IPS-NIHi7 (cell line): ENCODE measurements around the gene SLC49A4.

ENCODE experiments used
- DNase-seq: peaks from one replicate; pipeline ENCODE4 v3.0.0; 2012; ENCODE audit warnings: mixed read lengths; ENCODE audit errors: extremely low spot score

The SLC49A4 gene

DNA sequence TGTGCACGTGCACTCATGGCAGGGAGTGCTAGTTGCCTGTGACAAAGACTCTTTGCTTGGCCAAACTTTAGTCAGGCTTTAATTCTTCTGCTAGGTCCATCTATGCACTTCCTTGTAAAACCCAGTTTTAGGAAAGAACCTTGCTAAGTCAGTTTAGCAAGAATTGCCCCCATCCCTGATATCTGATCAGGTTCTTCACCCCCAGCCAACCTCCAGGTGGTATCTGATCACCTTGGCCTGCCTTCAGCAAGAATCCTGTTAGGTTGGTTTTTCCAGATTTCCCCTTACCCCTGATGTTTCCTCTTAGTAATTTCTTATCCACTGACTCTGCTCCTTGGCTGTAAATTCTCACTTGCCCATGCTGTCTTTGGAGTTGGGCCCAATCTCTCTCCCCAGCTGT is 9.6 kb upstream of the SLC49A4 start:
- no peak for DNase-seq

DNA sequence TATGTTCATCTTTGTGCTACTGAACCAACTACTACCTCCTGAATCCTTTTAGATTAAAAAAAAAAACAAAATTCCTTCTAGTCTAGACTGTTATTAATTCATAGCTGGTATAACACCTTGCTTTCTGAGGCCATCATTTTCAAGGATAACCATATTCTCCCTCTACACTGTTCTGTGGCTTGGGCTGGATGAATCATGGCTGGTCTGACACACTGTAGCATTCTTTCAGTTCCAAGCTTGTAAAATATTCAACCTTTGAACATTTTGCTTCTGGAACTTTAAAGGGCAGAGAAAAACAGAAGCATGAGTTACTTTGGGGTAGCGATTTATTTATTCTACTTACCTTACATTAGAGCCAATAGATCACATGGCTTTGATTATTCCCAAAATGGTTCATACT is 8.8 kb upstream of the SLC49A4 start:
- DNase-seq = no peak

DNA sequence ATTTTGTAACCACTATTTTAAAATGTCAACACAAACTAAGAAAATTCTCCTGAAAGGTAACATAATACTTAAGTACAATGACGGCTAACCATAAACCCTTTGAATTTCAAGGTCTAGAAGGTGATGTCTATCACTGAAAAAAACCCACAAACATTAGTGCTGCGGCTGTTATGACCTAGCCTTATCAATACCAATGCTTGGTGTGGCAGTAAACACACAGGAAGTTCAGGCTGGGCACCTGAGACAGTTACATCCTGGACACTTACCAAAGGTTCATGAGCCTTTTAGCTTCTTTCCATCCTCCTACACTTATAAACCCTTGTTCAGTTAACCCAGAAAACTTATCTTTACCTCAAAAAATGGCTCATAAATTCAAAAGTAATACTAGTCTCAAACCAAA is 7.0 kb upstream of the SLC49A4 start:
- no peak for DNase-seq

DNA sequence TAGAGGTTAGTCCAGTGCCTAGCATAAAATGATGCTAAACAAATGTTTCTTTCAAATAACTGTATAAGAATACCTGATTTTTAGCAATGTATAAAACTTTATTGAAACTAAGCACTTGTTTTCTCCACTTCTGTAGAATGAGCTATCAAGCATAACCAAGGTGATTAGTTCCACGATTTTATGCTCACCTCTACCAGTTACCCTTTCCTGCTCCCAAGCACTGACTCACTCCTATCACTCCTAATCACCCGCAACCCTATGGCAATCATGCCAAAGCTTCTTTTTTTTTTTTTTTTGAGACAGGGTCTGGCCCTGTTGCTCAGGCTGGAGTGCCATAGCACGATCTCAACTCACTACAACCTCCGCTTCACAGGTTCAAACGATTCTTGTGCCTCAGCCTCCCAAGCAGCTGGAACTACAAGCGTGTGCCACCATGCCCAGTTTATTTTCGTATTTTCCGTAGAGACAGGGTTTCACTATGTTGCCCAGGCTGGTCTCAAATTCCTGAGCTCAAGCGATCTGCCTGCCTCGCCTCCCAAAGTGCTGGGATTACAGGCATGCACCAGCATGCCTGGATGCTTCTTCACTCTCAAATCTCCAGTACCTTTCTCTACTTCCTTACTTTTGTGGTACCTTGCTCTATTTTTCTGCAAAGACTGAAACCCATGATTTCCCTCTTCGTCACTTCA is 5.1 kb upstream of the SLC49A4 start:
- no peak for DNase-seq

DNA sequence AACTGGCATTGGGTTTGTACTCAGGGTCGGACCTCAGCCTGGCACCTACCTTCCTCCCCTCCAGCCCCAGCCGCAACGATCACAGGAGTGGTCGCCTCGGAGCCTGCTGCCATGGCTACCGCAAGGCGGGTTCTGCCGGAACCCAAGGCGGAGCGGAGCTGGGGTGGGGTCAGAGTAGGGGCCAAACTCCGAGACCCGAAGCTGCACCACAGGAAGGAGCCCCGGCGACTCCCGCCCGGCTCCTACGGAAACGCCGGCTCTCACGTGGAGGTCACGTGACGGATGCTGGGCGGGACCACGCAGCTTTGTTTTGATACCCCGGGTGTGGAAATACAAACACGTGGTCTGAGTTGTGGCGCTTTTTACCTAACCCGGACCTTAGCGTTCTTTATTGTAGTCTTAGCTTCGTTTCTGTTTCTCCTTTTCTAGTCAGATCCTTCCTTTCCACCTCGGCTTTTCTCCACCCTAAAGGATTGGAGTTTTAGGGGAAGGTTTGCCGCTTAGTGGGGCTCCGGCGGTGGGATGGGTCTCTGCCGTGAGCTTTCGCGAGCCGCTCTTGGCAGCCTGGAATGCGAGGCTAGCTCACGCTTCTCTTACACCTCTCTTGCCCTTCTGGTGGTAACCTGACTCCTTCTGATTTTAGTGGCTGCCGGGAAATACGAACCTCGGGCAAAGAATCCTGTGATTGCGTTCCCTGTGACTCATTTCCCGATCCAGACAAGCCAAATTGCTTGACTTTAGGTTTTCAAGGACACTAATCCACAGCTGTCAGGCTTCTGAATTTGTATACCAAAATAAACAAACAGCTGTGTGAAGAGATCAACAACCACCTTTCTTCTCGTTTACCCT is 1.1 kb upstream of the SLC49A4 start, which contains the start of gene HSPBAP1:
TSS of gene HSPBAP1 (minus strand) at position 264 of the 849 bp plus-strand sequence. CDS start at position 113, 151 bp downstream.
- peak; percentile 90 for DNase-seq

DNA sequence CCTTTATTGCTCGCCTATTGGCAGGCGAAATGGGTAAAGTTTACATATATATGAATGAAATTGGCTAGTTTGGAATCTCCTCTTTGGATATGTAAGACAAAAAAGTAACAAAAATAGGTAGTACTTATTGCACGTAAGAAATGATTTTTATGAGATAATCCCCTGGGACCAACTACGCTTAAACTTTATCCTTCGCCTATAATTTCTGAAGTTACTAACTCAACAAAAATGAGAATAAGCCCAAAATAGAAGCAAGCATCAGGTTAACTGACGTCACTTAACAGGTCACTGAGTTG is 438 bp upstream of the SLC49A4 start:
- no peak for DNase-seq

DNA sequence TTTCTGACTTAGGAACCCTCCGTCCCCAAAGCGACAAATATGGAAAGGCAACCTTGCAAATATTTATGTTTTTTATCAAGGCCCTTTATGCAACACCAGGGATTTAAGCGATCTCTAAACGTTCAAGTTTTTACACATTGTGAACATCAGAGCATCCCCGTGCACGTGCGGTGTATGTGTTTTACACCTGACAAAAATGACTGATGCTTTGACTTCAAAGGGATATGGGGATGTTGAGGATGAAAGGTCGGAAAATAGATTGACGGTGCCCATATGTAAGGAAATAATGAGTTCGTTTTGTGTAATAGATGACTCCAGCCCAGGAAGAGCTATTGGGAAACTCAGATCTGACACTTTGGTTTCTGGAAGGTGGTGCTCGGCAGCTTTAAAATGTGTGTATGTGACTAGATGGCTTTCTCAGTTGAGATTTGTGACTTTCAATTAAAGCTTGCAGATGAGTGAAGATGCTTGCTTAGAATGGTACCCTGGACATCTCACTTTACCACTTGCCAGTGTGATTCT is 866 bp downstream of the SLC49A4 start:
- no peak for DNase-seq

DNA sequence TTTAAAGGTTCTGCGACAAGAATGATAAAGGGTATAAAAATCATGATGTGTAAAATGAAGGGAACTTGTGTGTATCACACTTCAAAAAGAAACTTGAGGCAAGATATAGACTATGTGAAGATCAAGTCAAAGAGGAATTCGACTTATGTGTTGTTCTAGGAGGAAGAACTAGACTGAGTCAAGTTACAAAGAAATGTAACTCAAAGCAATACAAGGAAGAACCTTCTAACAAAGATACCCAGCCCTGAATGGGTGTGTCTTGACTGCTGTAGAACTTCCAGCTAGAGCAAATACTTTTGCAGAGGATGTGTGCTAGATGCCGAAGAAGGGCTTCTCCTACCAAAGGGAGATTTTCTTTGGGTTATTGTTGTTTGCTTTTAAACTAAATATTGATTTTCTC is 2.4 kb downstream of the SLC49A4 start:
- no peak for DNase-seq

DNA sequence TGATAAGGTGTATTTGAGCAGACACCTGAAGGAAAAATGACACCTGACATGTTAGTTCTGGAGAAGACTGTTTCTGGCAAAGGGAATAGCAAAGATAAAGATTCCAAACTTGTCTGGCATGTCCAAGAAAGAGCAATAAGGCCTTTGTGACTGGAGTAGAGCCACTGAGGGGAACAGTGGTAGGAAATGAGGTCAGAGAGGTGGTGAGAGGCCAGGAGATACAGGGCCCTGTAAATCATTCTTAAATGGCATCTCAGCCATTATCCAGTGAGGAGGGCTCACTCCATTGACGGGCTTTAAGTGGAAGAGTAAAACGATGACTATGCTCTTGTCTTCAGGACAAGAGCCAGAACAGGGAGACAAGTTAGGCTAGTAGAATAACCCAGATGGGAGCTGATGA is 4.5 kb downstream of the SLC49A4 start:
- no peak for DNase-seq

DNA sequence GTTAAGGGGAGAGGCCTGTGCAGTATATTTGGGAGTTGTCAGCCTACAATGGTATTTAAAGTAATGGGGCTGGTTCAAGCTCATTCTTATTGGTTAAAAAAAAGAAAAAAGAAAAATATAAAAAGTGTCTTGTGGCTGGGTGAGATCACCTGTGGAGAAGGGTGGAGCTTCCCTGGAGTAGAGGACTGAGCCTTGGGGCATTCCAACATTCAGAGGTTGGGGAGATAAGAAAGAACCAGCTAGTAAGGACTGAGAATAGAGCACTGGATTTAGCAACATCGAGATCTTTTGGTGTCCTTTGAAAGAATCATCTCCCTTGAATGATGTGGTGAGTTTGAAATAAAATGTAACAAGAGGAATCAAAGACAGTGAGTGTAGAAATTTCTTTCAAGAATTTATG is 5.2 kb downstream of the SLC49A4 start:
- DNase-seq = no peak

DNA sequence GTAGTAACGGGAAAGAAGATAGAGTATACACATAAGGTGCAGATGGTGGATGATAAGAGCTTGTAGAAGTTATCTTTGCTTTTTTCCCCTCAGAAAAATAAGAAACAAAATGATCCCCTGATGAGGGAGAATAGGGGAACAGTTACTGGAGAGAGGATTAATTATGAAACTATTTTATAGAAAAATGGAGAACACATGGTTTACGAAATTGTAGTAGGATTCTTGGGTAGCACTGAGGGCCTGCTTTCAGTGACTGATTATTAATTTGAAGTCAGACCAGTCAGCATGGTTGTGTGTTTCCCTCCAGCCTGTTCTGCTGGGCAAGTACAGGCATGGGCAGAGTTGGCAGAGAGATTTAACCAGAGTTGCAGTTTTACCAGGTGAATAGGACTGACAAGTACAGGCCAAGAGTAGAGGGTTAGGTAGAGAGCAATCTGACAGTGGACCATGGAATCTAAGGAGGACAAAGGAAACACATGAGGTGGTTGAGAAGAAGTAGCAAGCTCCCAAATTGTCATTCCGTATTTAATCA is 5.9 kb downstream of the SLC49A4 start:
- DNase-seq = no peak

DNA sequence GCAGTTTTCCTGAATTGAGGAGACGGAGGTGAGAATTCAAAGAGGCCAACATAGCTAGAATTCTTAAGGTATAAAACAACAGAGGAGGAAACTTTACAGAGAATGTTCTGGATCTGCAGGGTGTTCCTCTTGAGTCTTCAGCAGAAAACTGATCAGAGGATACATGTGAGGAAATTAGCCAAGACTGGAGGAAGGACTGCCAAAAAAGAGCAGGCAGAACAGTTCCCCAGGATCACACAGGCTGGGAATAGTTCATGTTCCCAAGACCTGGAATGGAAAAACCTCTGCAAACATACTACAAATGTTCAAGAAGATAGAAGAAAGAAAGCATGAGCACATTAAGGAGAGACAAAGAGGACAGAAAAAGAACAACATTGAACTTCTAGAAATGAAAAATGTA is 7.5 kb downstream of the SLC49A4 start:
- DNase-seq = no peak

DNA sequence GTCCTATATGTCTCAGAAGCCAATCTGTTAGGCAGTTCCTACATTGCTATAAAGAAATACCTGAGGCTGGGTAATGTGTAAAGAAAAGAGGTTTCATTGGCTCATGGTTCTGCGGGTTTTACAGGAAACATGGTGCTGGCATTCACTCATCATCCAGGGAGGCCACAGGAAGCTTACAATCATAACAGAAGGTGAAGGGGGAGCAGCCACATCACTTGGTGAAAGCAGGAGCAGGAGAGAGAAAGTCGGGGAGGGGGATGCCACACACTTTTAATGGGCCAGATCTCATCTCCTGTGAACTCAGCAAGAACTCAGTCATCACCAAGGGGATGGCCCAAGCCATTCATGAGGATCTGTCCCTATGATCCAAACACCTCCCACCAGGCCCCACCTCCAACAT is 9.1 kb downstream of the SLC49A4 start:
- no peak for DNase-seq

DNA sequence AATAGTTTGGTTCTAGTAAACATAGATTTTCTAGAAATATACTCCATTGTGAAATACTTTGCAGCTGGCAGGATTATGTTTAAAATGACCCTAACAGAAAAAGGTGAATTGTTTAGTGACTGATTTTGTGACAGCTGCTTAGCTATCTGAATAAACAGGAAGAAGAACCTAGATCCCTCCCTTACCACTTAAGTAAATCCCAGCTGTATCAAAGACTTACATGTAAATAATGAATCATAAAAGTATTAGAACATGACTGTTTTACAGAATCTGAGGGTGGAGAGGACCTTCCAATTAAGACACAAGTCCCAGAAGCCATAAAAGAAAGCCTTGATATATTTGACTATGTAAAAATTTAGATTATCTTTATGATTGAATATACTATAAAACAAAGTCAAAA is 15.9 kb downstream of the SLC49A4 start:
- no peak for DNase-seq

DNA sequence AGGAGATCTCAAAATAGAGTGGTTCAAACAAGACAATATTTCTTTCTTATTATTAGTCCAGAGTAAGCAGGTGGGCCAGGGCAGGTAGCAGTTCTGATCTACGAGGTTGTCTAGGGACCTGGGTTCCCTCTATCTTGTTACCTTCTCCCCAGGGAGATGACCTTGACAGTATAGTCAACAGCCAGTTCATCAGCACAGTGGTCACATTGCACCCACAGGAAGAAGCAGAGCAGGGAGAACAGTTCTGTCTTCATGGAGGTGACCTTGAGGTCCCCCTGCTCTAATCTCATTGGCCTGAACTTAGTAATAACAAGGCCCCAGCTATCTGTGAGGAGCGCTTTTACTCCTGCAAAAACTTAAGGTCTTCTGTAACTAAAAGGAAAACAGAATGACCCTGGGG is 21.7 kb downstream of the SLC49A4 start:
- no peak for DNase-seq

DNA sequence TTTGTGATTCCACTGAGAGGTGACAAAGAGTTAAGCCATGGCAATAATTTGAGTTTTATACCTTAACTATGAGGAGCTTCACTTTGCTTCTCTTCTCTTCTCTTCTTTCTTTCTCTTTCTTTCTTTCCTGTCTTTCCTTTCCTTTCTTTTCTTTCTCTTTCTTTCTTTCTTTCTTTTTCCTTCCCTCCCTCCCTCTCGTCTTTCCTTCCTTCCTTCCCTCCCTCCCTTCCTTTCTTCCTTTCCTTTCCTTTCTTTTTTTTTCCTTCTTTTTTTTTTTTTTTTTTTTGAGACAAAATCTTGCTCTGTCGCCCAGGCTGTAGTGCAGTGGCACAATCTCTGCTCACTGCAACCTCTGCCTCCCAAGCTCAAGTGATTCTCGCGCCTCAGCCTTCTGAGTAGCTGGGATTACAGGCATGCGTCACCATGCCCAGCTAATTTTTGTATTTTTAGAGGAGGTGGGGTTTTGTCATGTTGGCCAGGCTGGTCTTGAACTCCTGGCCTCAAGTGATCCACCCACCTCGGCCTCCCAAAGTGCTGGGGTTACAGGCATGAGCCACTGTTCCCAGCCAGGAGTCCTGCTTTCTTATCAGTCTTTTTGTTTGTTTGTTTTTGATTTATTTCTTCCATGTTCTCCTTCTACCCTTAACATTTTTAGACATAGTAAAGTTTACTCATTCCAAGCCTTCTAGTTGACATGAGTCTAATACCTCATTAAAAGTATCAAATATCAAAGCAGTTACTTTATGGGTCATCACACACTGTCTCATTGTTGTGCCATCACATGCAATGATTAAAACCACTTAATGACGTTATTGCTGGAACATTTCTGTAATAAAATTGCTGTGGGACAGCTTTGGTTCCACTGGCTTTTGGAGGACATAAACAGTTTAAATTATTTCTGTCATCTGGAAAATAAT is 29.9 kb downstream of the SLC49A4 start:
- DNase-seq = no peak

DNA sequence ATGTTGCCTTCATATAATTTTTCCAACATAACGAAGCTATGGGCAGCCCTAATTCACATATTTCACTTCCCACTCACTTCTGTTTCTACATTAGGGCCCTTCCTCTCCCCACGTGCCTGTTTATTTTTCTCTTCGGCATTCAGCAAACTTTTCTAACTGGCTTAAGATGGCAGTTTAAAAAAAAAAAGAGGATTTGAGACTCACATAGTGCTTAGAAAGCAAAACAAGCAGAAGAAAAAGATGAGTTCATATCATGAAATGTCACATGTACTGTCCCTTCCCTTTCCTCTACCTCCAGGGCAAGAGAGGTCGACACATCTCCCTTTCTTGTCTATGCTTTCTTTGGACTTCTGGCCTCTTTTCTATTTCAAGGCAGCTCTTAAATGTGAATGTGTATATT is 30.6 kb downstream of the SLC49A4 start:
- DNase-seq = no peak

DNA sequence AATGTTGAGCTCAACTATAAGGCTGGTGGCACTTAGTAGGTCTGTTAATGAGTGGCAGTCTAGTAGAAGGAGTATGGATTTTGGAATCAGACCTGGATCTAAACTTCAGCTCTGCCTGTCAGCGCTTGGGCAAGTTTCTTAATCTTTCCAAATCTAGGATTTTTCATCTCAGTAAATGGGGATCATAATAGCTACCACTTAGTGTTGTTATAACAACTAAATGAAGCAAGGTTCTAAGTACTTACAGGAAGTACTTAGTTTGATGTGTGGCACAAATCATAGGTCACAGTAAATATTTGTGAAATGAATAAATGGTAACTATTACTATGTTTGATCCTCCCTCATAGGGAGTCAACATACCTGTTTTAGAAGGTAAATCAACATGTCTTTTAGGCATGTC is 31.4 kb downstream of the SLC49A4 start:
- no peak for DNase-seq

DNA sequence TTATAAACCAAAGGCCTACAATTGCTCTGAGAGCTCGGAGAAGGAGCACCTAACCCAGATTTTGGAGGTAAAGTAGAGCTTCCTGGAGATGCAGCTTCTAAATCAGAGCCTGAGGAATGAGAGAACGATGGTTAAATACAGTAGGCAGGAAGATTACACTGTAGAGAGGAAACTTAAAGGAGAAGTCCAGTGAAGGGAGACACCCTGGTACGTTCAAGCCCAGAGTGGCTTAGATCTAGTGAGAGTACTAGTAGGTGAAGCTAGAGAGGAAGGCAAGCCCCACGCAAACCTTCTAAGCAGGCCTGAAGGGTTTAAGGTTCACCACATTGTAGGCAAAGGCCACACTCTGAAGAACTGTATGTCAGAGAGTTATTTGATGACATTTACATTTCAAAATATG is 33.4 kb downstream of the SLC49A4 start:
- no peak for DNase-seq

DNA sequence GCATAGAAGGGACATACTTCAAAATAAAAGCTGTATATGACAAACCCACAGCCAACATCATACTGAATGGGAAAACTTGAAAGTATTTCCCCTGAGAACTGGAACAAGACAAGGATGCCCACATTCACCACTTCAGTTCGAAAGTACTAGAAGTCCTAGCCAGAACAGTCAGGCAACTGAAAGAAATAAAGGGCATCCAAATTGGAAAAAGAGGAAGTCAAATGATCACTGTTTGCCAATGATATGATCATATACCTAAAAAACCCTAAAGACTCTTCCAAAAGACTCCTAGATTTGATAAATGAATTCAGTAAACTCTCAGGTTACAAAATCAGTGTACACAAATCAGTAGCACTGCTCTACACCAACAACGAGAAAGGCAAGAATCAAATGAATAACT is 40.7 kb downstream of the SLC49A4 start:
- DNase-seq = no peak

DNA sequence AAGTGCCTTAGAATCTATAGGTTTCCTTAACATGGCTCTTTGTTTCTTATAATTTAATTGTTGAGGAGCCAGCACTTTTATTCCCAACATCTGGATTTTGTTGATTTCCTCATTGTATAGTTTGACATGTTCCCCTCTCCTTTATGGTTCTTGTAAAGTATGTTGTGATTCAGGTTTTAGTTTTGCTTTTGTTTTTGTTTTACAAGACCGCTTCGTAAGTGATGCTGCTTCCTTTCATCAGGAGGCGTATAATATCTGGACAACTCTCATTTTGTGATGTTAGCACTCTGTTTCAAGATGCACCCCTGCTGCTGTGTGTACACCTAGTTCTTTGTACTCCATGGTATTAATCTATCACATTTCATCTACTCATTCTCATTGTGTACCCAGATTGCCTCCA is 48.7 kb downstream of the SLC49A4 start:
- no peak for DNase-seq

DNA sequence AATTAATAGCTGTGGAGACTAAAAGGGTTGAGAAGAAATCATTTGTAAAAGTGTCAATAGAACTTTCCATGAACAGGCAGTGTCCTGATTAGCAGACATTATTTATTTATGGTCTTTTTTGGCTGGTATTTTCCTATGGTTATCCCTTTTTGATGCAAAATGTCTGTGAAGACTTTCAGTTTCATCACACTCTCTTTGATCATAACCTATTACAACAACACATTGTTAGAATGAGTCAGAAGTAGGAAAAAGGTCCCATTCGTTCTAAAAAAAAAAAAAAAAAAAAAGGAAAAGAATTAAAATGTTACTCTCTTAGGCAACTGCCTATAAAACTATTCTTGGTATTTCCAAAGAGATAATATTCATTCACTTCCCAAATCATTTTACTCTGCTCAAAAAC is 62.1 kb downstream of the SLC49A4 start:
- DNase-seq = no peak
